Endothelial cell of umbilical vein (primary cell): Measurements from ENCODE around the gene LTBP2. TPM values are rescaled to one million over a fixed set of nuclear protein-coding genes. Genes with fewer than 3 reads are reported as not detected.

Source experiments
- BruUV-seq: library from RNA; stranded (reverse); fragments of 400-500 nt; replicated peaks from 2 replicates; lab custom pipeline; 2021; lab: Mats Ljungman, UMichigan
- CTCF ChIA-PET: fragments of 300-600, 350-600 bp; sonication (Branson Sonifier 250); formaldehyde crosslinking; loops from one replicate; lab custom pipeline; 2021; ENCODE audit warnings: antibody characterized with exemption, inconsistent platforms; lab: Charles Lee
- POLR2A ChIA-PET: fragments of 300-600, 350-600 bp; sonication (Branson Sonifier 250); formaldehyde crosslinking; loops from one replicate; lab custom pipeline; 2021; ENCODE audit warnings: antibody characterized with exemption, inconsistent platforms; lab: Charles Lee
- DNase-seq: peaks from one replicate; pipeline ENCODE4 v3.0.0-alpha.2; 2011; ENCODE audit warnings: low read depth, low spot score
- FAIRE-seq: peaks from 2 replicates; lab custom pipeline; 2011; peaks lifted over from hg19 to GRCh38; lab: Jason Lieb, UNC
- H2AFZ ChIP-seq: 2 replicates; pipeline ENCODE4 v1.6.0; 2012; ENCODE audit warnings: low read depth, low read length, control low read depth, inconsistent platforms
- H3K27ac ChIP-seq: 2 replicates; pipeline ENCODE4 v1.5.1; 2011; ENCODE audit warnings: low read depth, mild to moderate bottlenecking, control low read depth, low read length, moderate library complexity; ENCODE audit not compliant: insufficient read depth
- H3K27me3 ChIP-seq, 2 experiments: 2 replicates each; pipeline versions ENCODE4 v1.6.0 to v1.6.1; 2011; ENCODE audit warnings: low read length in 2 of 2, mixed read lengths in 1 of 2; ENCODE audit not compliant: control insufficient read depth in 2 of 2, insufficient read depth in 2 of 2
- H3K36me3 ChIP-seq, 2 experiments: 2 replicates in 1 of 2; 3 replicates in 1 of 2; pipeline ENCODE4 v1.5.1; 2011; ENCODE audit warnings: low read length in 2 of 2, mild to moderate bottlenecking in 1 of 2, moderate library complexity in 1 of 2; ENCODE audit not compliant: control insufficient read depth in 2 of 2, insufficient read depth in 2 of 2; ENCODE audit errors: extremely low read depth in 1 of 2
- H3K4me1 ChIP-seq: 3 replicates; pipeline ENCODE4 v1.5.1; 2011; ENCODE audit warnings: mild to moderate bottlenecking, low read length; ENCODE audit not compliant: control insufficient read depth, insufficient read depth; ENCODE audit errors: extremely low read depth
- H3K4me2 ChIP-seq: 2 replicates; pipeline ENCODE4 v1.6.1; 2011; ENCODE audit warnings: low read length, control low read depth, mixed read lengths; ENCODE audit not compliant: insufficient read depth
- H3K4me3 ChIP-seq, 3 experiments: fragments of 200-600 bp in 1 of 3; sonication (generic), shearing (Covaris generic) in 1 of 3; replicated peaks in 1 of 3; 2 replicates each; pipeline ENCODE4 v1.5.1; 2011 to 2016; ENCODE audit warnings: control low read depth in 3 of 3, low read length in 3 of 3, mild to moderate bottlenecking in 2 of 3, inconsistent platforms in 1 of 3, low read depth in 1 of 3, moderate library complexity in 1 of 3; ENCODE audit not compliant: insufficient read depth in 1 of 3
- H3K79me2 ChIP-seq: 2 replicates; pipeline ENCODE4 v1.6.0; 2012; ENCODE audit warnings: low read length, inconsistent platforms; ENCODE audit not compliant: control insufficient read depth, insufficient read depth
- H3K9ac ChIP-seq: replicated peaks from 2 replicates; pipeline ENCODE3; 2011; ENCODE audit warnings: low read length, control low read depth; ENCODE audit not compliant: insufficient read depth; ENCODE audit errors: extremely low read depth
- H3K9me1 ChIP-seq: replicated peaks from 3 replicates; pipeline ENCODE4 v1.6.0; 2011; ENCODE audit warnings: mild to moderate bottlenecking, low read length; ENCODE audit not compliant: control insufficient read depth, insufficient read depth; ENCODE audit errors: extremely low read depth
- H3K9me3 ChIP-seq: replicated peaks from 2 replicates; pipeline ENCODE4 v1.5.1; 2012; ENCODE audit warnings: low read length, inconsistent platforms; ENCODE audit not compliant: control insufficient read depth, insufficient read depth
- H4K20me1 ChIP-seq: replicated peaks from 2 replicates; pipeline ENCODE3; 2011; ENCODE audit warnings: mild to moderate bottlenecking, low read length; ENCODE audit not compliant: control insufficient read depth, insufficient read depth; ENCODE audit errors: extremely low read depth
- CTCF ChIP-seq, 2 donors: IDR thresholded peaks; 1 replicate in 1 of 2; 2 replicates in 1 of 2; pipeline ENCODE4 v1.5.1; 2011; ENCODE audit warnings: low read length in 2 of 2, mild to moderate bottlenecking in 2 of 2, moderate library complexity in 2 of 2, control low read depth in 1 of 2, inconsistent platforms in 1 of 2, low read depth in 1 of 2; ENCODE audit not compliant: insufficient read depth in 1 of 2; ENCODE audit errors: extremely low read depth in 1 of 2
- EZH2 ChIP-seq: IDR thresholded peaks from 2 replicates; pipeline ENCODE4 v1.6.1; 2012; ENCODE audit warnings: borderline replicate concordance, low read depth, mild to moderate bottlenecking, moderate library complexity, low read length, inconsistent platforms; ENCODE audit not compliant: severe bottlenecking
- FOS ChIP-seq: IDR thresholded peaks from 2 replicates; pipeline ENCODE4 v1.6.1; 2011; ENCODE audit warnings: mild to moderate bottlenecking, low read length, moderate library complexity, borderline replicate concordance; ENCODE audit not compliant: insufficient read depth
- GATA2 ChIP-seq: IDR thresholded peaks from 2 replicates; pipeline ENCODE4 v1.7.0; 2011; ENCODE audit warnings: low read depth, mild to moderate bottlenecking, moderate library complexity, mixed read lengths, low read length; ENCODE audit not compliant: insufficient read length, insufficient read depth
- JUN ChIP-seq: IDR thresholded peaks from 2 replicates; pipeline ENCODE4 v1.6.1; 2011; ENCODE audit warnings: borderline replicate concordance, low read depth; ENCODE audit not compliant: insufficient read length, insufficient read depth
- MAX ChIP-seq: IDR thresholded peaks from 2 replicates; pipeline ENCODE4 v1.6.1; 2011; ENCODE audit not compliant: insufficient read depth, insufficient read length
- MYC ChIP-seq: IDR thresholded peaks from one replicate; pipeline ENCODE4 v1.6.1; 2011; ENCODE audit warnings: mild to moderate bottlenecking, low read depth, low read length
- POLR2A ChIP-seq: IDR thresholded peaks from 2 replicates; pipeline ENCODE4 v1.6.1; 2012; ENCODE audit warnings: low read depth, mild to moderate bottlenecking, control low read depth, low read length
- POLR2AphosphoS5 ChIP-seq: IDR thresholded peaks from 2 replicates; pipeline ENCODE4 v1.6.1; 2012; ENCODE audit warnings: low read depth, mild to moderate bottlenecking, control low read depth, low read length, moderate library complexity; ENCODE audit not compliant: insufficient read depth
- dilution Hi-C: fragments of 300-500 bp; cut with MboI; formaldehyde crosslinking; loops from one replicate; pipeline ENCODE4 v1.15.0; 2019; ENCODE audit warnings: low sequenced_read_pairs; ENCODE audit not compliant: extremely low pct_ligation_motif_present
- intact Hi-C: fragments of 100-400 bp; cut with micrococcal nuclease; formaldehyde crosslinking; loops from one replicate; pipeline ENCODE4 v1.10.0; 2022
- polyA plus RNA-seq, 4 experiments: library from polyadenylated mRNA; depleted of rRNA in 3 of 4; stranded (reverse) in 3 of 4; unstranded in 1 of 4; fragments of >200 nt; gene quantifications; 2 replicates each; pipeline versions ENCODE4 v1.2.1 to v1.2.3, GENCODE V29; 2011 to 2012; ENCODE audit warnings: missing spikeins in 1 of 4
- total RNA-seq: library from RNA; stranded (reverse); gene quantifications from 2 replicates; pipeline ENCODE4 v1.2.3, GENCODE V29; 2021

The LTBP2 gene
- total and polyA plus RNA-seq, 2 donors (not counting 3 experiments of a cell fraction or from before 2014, with no cell fraction given): 209 to 268 TPM

GRCh38 chr14:74563586-74564159 is 48.4 kb downstream of the LTBP2 start:
- DNase-seq: no peak
- FAIRE-seq: no peak
- Histone ChIP-seq H2AFZ (no peak overlapping the region), H3K4me3 (no peak overlapping the region), H3K79me2 (peaks cover 91% of the 10 kb centered on the region), H3K36me3 (peaks cover 11 to 17% of the 10 kb centered on the region in 2 experiments), H3K27me3 (no peaks in the 10 kb centered on the region), H3K27ac (no peak overlapping the region), H3K4me1 (no peaks in the 10 kb centered on the region), H3K9me1 (no peaks in the 10 kb centered on the region), H4K20me1 (no peaks in the 10 kb centered on the region), H3K9ac (no peak overlapping the region), H3K4me2 (no peak overlapping the region), H3K9me3 (no peaks in the 10 kb centered on the region)
- TF ChIP-seq FOS (no peak), EZH2 (no peak), JUN (no peak), MAX (no peak), GATA2 (no peak), CTCF (IDR thresholded peaks at IDR 0.05; ENCODE audit: extremely low read depth in 1 of 2, insufficient read depth in 1 of 2, low read depth in 1 of 2, low read length in 2 of 2) (no peak), POLR2AphosphoS5 (no peak), POLR2A (no peak), MYC (no peak)
- no TSS peak for BruUV-seq
- dilution Hi-C loops (no loop called here), intact Hi-C loops (no loop called here)
- POLR2A ChIA-PET: no interaction called here
- CTCF ChIA-PET: interaction anchor here (1.8 kb wide), 1 partner anchor 8 kb away, joined by 8 read pairs; no protein-coding TSS in a partner anchor
